HepG2 (cell line): ENCODE data around the gene PLCB2. TPM values are rescaled to one million over a fixed set of nuclear protein-coding genes. Genes with fewer than 3 reads are reported as not detected.
A peak's percentile ranks its signal among the peaks of the same experiment; 100 is the strongest.

Experiments
- CHD2 ChIP-seq: IDR thresholded peaks from 2 replicates; pipeline ENCODE4 v1.6.1; 2011; ENCODE audit warnings: low read depth, low read length, improper control_type of control experiment
- FOXA3 ChIP-seq: IDR thresholded peaks from 2 replicates; pipeline ENCODE4 v1.6.1; 2016; ENCODE audit warnings: missing genetic modification reagents, missing compliant biosample characterization
- FOXJ3 ChIP-seq: sonication (generic); formaldehyde crosslinking; IDR thresholded peaks from 2 replicates; pipeline ENCODE4 v1.4.0; 2020; ENCODE audit warnings: missing genetic modification reagents, mild to moderate bottlenecking, borderline replicate concordance
- HIVEP1 ChIP-seq: sonication (generic); formaldehyde crosslinking; IDR thresholded peaks from 2 replicates; pipeline ENCODE4 v1.4.0; 2020; ENCODE audit warnings: mild to moderate bottlenecking, missing genetic modification reagents
- HNRNPL ChIP-seq: fragments of 200-400 bp; formaldehyde crosslinking; IDR thresholded peaks from 2 replicates; pipeline ENCODE4 v1.6.1; 2017; ENCODE audit warnings: mild to moderate bottlenecking, low read depth, low read length
- HOXA5 ChIP-seq: sonication (generic); formaldehyde crosslinking; IDR thresholded peaks from 2 replicates; pipeline ENCODE4 v1.4.0; 2020; ENCODE audit warnings: missing genetic modification reagents
- NAIF1 ChIP-seq: sonication (generic); formaldehyde crosslinking; IDR thresholded peaks from 2 replicates; pipeline ENCODE4 v1.5.0; 2020; ENCODE audit warnings: mild to moderate bottlenecking, missing genetic modification reagents, borderline replicate concordance
- NR2F2 ChIP-seq: IDR thresholded peaks from 2 replicates; pipeline ENCODE4 v1.6.1; 2012; ENCODE audit warnings: low read depth, inconsistent platforms, borderline replicate concordance
- PLRG1 ChIP-seq: fragments of 450-650 bp; conservative IDR thresholded peaks from 2 replicates; pipeline ENCODE4 v1.6.1; 2016
- RBFOX2 ChIP-seq: fragments of 200-400 bp; formaldehyde crosslinking; IDR thresholded peaks from 2 replicates; pipeline ENCODE4 v1.6.1; 2017; ENCODE audit warnings: low read depth, mild to moderate bottlenecking, low read length
- SIX4 ChIP-seq: sonication (generic); formaldehyde crosslinking; IDR thresholded peaks from 2 replicates; pipeline ENCODE4 v1.4.0; 2020; ENCODE audit warnings: missing genetic modification reagents
- TOPORS ChIP-seq: sonication (generic); formaldehyde crosslinking; IDR thresholded peaks from 2 replicates; pipeline ENCODE4 v1.8.0; 2023; ENCODE audit warnings: mild to moderate bottlenecking, missing genetic modification reagents
- ZNF333 ChIP-seq: sonication (generic); formaldehyde crosslinking; IDR thresholded peaks from 2 replicates; pipeline ENCODE4 v1.4.0; 2020; ENCODE audit warnings: mild to moderate bottlenecking, missing genetic modification reagents, borderline replicate concordance
- ZNF383 ChIP-seq: sonication (generic); formaldehyde crosslinking; IDR thresholded peaks from 2 replicates; pipeline ENCODE4 v1.4.0; 2020; ENCODE audit warnings: missing genetic modification reagents, mild to moderate bottlenecking, borderline replicate concordance
- ZNF430 ChIP-seq: sonication (generic); formaldehyde crosslinking; IDR thresholded peaks from 2 replicates; pipeline ENCODE4 v1.9.0; 2021; ENCODE audit warnings: mild to moderate bottlenecking, missing genetic modification reagents
- ZNF589 ChIP-seq: sonication (generic); formaldehyde crosslinking; conservative IDR thresholded peaks from 2 replicates; pipeline ENCODE4 v1.8.0; 2022; ENCODE audit warnings: mild to moderate bottlenecking, moderate library complexity, missing genetic modification reagents
- ZNF788 ChIP-seq: sonication (generic); formaldehyde crosslinking; IDR thresholded peaks from 2 replicates; pipeline ENCODE4 v1.5.0; 2020; ENCODE audit warnings: mild to moderate bottlenecking, missing genetic modification reagents, borderline replicate concordance
- polyA plus RNA-seq, 8 experiments: library from polyadenylated mRNA; depleted of rRNA in 3 of 8; stranded (reverse) in 7 of 8; unstranded in 1 of 8; fragments of >200 nt; fragmentation: Illumina TruSeq in 4 of 8; extraction: Trizol in 4 of 8; gene quantifications; 2 replicates each; pipeline versions ENCODE4 v1.2.1 to v1.2.3, GENCODE V29; 2011 to 2016; ENCODE audit warnings: low read depth in 4 of 8, missing spikeins in 1 of 8, mixed read lengths in 1 of 8; ENCODE audit not compliant: insufficient read depth in 1 of 8
- total RNA-seq, 5 experiments: library from RNA; depleted of rRNA; stranded (reverse); fragments of >200 nt; fragmentation: Illumina TruSeq; extraction: Trizol; gene quantifications; 2 replicates each; pipeline ENCODE4 v1.2.3, GENCODE V29; 2016; ENCODE audit warnings: low read depth in 1 of 5
- TF ChIP-seq, protein P1 (sequence below): sonication (generic); formaldehyde crosslinking; IDR thresholded peaks from 2 replicates; pipeline ENCODE4 v1.4.0; 2020; ENCODE audit warnings: missing genetic modification reagents, mild to moderate bottlenecking, borderline replicate concordance
- TF ChIP-seq, protein P2 (sequence below): sonication (generic); formaldehyde crosslinking; IDR thresholded peaks from 2 replicates; pipeline ENCODE4 v1.4.0; 2020; ENCODE audit warnings: missing genetic modification reagents
- TF ChIP-seq, protein P3 (sequence below): sonication (generic); formaldehyde crosslinking; IDR thresholded peaks from 2 replicates; pipeline ENCODE4 v1.4.0; 2020; ENCODE audit warnings: missing genetic modification reagents

Gene PLCB2
- total and polyA plus RNA-seq, 2 of the 13 experiments (the other 11 are each of a cell fraction or from before 2014, with no cell fraction given), result 0.11 TPM; not detected in 1

DNA sequence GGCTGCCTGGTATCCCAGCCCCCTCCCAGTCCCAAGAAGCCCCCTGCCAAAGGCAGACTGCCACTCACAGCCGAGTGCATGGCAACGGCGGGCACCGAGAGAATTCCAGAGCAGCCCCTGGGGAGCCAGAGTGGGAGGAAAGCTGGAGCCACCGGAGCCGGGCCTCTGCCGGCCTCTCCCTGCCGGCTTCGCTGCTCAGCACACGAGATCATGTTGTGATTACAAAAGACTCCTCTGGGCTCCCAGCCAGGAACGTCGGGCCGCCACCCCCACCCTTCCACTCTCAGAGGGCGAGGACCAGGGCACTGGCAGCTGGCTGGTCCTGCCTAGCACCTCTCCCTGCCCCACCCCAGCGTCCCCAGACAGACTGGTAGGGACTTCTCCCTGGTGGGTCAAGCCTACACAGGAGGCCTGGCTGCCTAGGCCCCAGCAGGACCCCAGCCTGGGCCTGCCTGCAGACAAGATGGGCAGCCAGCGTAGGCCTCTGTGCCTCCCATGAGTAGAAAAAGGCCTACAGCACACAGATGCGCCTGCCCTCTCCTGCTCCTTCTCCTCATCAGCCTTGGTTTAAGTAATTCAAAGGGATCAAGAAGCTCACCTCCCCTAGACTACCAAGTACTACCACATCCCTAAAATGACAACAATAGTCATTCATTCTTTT lies 33.1 kb upstream of the PLCB2 start, which contains the start of gene CCDC9B (continued):
- TF ChIP-seq ZNF333 (CRISPR knock-in tag) (no peak), TOPORS (CRISPR knock-in tag) (no peak), ZNF788 (CRISPR knock-in tag) (no peak), RBFOX2 (peak; percentile 59), FOXA3 (CRISPR knock-in tag) (no peak; the same call in 1 of the 2 replicates), NR2F2 (no peak), NAIF1 (no peak), HOXA5 (0 out of 2 replicates have a peak, but pooled peaks have one; percentile 44), ZNF430 (CRISPR knock-in tag) (no peak), SIX4 (CRISPR knock-in tag) (no peak), PLRG1 (no peak), ZNF589 (CRISPR knock-in tag) (no peak), ZNF383 (CRISPR knock-in tag) (no peak), FOXJ3 (CRISPR knock-in tag) (no peak), HNRNPL (peak; percentile 79), HIVEP1 (CRISPR knock-in tag) (0 out of 2 replicates have a peak, but pooled peaks have one; percentile 47), CHD2 (no peak)
- TF ChIP-seq, protein P1, sequence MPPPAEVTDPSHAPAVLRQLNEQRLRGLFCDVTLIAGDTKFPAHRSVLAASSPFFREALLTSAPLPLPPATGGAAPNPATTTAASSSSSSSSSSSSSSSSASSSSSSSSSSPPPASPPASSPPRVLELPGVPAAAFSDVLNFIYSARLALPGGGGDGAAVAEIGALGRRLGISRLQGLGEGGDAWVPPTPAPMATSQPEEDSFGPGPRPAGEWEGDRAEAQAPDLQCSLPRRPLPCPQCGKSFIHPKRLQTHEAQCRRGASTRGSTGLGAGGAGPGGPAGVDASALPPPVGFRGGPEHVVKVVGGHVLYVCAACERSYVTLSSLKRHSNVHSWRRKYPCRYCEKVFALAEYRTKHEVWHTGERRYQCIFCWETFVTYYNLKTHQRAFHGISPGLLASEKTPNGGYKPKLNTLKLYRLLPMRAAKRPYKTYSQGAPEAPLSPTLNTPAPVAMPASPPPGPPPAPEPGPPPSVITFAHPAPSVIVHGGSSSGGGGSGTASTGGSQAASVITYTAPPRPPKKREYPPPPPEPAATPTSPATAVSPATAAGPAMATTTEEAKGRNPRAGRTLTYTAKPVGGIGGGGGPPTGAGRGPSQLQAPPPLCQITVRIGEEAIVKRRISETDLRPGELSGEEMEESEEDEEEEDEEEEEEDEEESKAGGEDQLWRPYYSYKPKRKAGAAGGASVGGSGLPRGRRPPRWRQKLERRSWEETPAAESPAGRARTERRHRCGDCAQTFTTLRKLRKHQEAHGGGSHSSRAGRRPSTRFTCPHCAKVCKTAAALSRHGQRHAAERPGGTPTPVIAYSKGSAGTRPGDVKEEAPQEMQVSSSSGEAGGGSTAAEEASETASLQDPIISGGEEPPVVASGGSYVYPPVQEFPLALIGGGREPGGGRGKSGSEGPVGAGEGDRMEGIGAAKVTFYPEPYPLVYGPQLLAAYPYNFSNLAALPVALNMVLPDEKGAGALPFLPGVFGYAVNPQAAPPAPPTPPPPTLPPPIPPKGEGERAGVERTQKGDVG (CRISPR knock-in tag), result no peak
- TF ChIP-seq, protein P2, sequence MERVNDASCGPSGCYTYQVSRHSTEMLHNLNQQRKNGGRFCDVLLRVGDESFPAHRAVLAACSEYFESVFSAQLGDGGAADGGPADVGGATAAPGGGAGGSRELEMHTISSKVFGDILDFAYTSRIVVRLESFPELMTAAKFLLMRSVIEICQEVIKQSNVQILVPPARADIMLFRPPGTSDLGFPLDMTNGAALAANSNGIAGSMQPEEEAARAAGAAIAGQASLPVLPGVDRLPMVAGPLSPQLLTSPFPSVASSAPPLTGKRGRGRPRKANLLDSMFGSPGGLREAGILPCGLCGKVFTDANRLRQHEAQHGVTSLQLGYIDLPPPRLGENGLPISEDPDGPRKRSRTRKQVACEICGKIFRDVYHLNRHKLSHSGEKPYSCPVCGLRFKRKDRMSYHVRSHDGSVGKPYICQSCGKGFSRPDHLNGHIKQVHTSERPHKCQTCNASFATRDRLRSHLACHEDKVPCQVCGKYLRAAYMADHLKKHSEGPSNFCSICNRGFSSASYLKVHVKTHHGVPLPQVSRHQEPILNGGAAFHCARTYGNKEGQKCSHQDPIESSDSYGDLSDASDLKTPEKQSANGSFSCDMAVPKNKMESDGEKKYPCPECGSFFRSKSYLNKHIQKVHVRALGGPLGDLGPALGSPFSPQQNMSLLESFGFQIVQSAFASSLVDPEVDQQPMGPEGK, result peak; percentile 61; the same call in 1 of the 2 replicates
- TF ChIP-seq, protein P3, sequence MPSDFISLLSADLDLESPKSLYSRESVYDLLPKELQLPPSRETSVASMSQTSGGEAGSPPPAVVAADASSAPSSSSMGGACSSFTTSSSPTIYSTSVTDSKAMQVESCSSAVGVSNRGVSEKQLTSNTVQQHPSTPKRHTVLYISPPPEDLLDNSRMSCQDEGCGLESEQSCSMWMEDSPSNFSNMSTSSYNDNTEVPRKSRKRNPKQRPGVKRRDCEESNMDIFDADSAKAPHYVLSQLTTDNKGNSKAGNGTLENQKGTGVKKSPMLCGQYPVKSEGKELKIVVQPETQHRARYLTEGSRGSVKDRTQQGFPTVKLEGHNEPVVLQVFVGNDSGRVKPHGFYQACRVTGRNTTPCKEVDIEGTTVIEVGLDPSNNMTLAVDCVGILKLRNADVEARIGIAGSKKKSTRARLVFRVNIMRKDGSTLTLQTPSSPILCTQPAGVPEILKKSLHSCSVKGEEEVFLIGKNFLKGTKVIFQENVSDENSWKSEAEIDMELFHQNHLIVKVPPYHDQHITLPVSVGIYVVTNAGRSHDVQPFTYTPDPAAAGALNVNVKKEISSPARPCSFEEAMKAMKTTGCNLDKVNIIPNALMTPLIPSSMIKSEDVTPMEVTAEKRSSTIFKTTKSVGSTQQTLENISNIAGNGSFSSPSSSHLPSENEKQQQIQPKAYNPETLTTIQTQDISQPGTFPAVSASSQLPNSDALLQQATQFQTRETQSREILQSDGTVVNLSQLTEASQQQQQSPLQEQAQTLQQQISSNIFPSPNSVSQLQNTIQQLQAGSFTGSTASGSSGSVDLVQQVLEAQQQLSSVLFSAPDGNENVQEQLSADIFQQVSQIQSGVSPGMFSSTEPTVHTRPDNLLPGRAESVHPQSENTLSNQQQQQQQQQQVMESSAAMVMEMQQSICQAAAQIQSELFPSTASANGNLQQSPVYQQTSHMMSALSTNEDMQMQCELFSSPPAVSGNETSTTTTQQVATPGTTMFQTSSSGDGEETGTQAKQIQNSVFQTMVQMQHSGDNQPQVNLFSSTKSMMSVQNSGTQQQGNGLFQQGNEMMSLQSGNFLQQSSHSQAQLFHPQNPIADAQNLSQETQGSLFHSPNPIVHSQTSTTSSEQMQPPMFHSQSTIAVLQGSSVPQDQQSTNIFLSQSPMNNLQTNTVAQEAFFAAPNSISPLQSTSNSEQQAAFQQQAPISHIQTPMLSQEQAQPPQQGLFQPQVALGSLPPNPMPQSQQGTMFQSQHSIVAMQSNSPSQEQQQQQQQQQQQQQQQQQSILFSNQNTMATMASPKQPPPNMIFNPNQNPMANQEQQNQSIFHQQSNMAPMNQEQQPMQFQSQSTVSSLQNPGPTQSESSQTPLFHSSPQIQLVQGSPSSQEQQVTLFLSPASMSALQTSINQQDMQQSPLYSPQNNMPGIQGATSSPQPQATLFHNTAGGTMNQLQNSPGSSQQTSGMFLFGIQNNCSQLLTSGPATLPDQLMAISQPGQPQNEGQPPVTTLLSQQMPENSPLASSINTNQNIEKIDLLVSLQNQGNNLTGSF (CRISPR knock-in tag), result no peak
